HL-60 (cell line): ENCODE results near the gene HSD3B2.

Source experiments
- DNase-seq, 2 experiments: peaks; one replicate each; pipeline ENCODE4 v3.0.0-alpha.2; 2010 to 2020; ENCODE audit warnings: low read depth in 1 of 2, low spot score in 1 of 2
- H3K27ac ChIP-seq: fragments of 250-450 bp; sonication (Bioruptor Pico); replicated peaks from 2 replicates; pipeline ENCODE4 v1.5.1; 2020; ENCODE audit warnings: mild to moderate bottlenecking, moderate library complexity
- H3K27me3 ChIP-seq: fragments of 250-450 bp; sonication (Bioruptor Pico); 2 replicates; pipeline ENCODE4 v1.5.1; 2021; ENCODE audit warnings: mild to moderate bottlenecking, moderate library complexity; ENCODE audit not compliant: insufficient read depth, poor library complexity, severe bottlenecking
- H3K4me3 ChIP-seq: replicated peaks from 2 replicates; pipeline ENCODE4 v1.5.1; 2011; ENCODE audit warnings: mild to moderate bottlenecking, control low read depth, low read length; ENCODE audit not compliant: insufficient read depth
- CTCF ChIP-seq: IDR thresholded peaks from one replicate; pipeline ENCODE4 v1.5.1; 2011; ENCODE audit warnings: low read length, control low read depth, inconsistent platforms; ENCODE audit not compliant: insufficient read depth
- GABPA ChIP-seq: IDR thresholded peaks from 2 replicates; pipeline ENCODE4 v1.6.1; 2012; ENCODE audit warnings: low read depth
- POLR2AphosphoS5 ChIP-seq: IDR thresholded peaks from 2 replicates; pipeline ENCODE4 v1.6.1; 2012; ENCODE audit warnings: low read depth
- SPI1 ChIP-seq: IDR thresholded peaks from 2 replicates; pipeline ENCODE4 v1.6.1; 2012; ENCODE audit warnings: low read depth, mild to moderate bottlenecking, borderline replicate concordance
- TF ChIP-seq, protein P1 (sequence below): IDR thresholded peaks from 2 replicates; pipeline ENCODE4 v1.6.1; 2012; ENCODE audit warnings: low read depth; ENCODE audit not compliant: insufficient replicate concordance

The HSD3B2 gene

GRCh38 chr1:119429687-119430086 is 14.7 kb downstream of the HSD3B2 start:
- no peak for TF ChIP-seq POLR2AphosphoS5
- TF ChIP-seq, protein P1, sequence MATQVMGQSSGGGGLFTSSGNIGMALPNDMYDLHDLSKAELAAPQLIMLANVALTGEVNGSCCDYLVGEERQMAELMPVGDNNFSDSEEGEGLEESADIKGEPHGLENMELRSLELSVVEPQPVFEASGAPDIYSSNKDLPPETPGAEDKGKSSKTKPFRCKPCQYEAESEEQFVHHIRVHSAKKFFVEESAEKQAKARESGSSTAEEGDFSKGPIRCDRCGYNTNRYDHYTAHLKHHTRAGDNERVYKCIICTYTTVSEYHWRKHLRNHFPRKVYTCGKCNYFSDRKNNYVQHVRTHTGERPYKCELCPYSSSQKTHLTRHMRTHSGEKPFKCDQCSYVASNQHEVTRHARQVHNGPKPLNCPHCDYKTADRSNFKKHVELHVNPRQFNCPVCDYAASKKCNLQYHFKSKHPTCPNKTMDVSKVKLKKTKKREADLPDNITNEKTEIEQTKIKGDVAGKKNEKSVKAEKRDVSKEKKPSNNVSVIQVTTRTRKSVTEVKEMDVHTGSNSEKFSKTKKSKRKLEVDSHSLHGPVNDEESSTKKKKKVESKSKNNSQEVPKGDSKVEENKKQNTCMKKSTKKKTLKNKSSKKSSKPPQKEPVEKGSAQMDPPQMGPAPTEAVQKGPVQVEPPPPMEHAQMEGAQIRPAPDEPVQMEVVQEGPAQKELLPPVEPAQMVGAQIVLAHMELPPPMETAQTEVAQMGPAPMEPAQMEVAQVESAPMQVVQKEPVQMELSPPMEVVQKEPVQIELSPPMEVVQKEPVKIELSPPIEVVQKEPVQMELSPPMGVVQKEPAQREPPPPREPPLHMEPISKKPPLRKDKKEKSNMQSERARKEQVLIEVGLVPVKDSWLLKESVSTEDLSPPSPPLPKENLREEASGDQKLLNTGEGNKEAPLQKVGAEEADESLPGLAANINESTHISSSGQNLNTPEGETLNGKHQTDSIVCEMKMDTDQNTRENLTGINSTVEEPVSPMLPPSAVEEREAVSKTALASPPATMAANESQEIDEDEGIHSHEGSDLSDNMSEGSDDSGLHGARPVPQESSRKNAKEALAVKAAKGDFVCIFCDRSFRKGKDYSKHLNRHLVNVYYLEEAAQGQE, result no peak
- no peak for TF ChIP-seq GABPA
- TF ChIP-seq CTCF, result no peak
- TF ChIP-seq SPI1, result no peak
- Histone ChIP-seq H3K27me3 (no peaks in the 10 kb centered on the region), H3K27ac (no peak overlapping the region)

DNA sequence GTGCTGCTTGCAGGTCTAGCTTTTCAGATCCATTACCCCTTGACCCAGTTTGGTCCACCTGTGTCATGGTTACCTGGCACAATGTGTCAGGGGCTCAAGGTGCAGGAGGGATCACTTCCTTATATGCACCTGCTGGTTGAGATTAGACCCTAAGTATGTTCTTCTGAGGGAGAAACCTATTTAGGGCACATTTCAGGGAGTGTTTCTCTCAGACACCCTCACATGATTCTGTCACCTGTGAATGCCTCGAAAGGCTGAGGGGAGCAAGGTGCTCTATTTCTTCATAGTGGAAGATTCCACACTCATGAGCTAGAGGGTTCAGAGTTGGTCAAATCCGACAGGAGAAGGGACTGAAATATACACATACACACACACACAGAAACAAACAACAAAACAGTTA is 15.5 kb downstream of the HSD3B2 start:
- H3K27me3 ChIP-seq, result no peaks in the 10 kb centered on the region
- no peak overlapping the region for H3K4me3 ChIP-seq
- TF ChIP-seq GABPA, result no peak
- TF ChIP-seq, protein P1, result no peak
- TF ChIP-seq CTCF, result no peak
- no peak for TF ChIP-seq POLR2AphosphoS5
- TF ChIP-seq SPI1, result no peak
- H3K27ac ChIP-seq, result no peak overlapping the region
- no peak for DNase-seq

More at GRCh38 chr1:119429687-119430086, 14.7 kb downstream of the HSD3B2 start:
- DNase-seq, result no peak
- H3K4me3 ChIP-seq, result no peak overlapping the region

- no peak for DNase-seq
- Histone ChIP-seq H3K4me3 (no peak overlapping the region), H3K27ac (no peak overlapping the region), H3K27me3 (no peaks in the 10 kb centered on the region)
- TF ChIP-seq CTCF (no peak), GABPA (no peak), POLR2AphosphoS5 (no peak), SPI1 (no peak)
- TF ChIP-seq, protein P1, result no peak
Measured at GRCh38 chr1:119431836-119432235, 16.9 kb downstream of the HSD3B2 start.
